Stimulated activated naive CD8-positive, alpha-beta T cell treated with anti-CD3 and anti-CD28 coated beads, Interleukin-15, Interleukin-2, amounts not matched to agents 100 ng/mL and 50 ng/mL, for 24 hours (primary cell): Measurements from ENCODE around the gene DSCAML1.

Experiments
- H3K27ac Mint-ChIP-seq: one replicate; pipeline ENCODE4 v1.8.0; 2021; ENCODE audit warnings: mild to moderate bottlenecking, mixed read lengths
- H3K27me3 Mint-ChIP-seq: one replicate; pipeline ENCODE4 v1.8.0; 2021; ENCODE audit warnings: mixed read lengths
- H3K36me3 Mint-ChIP-seq: one replicate; pipeline ENCODE4 v1.8.0; 2021; ENCODE audit warnings: low read depth, mixed read lengths
- H3K4me1 Mint-ChIP-seq: one replicate; pipeline ENCODE4 v1.8.0; 2021; ENCODE audit warnings: low read depth, mixed read lengths
- H3K4me3 Mint-ChIP-seq: one replicate; pipeline ENCODE4 v1.8.0; 2021; ENCODE audit warnings: mild to moderate bottlenecking, mixed read lengths
- H3K9me3 Mint-ChIP-seq: one replicate; pipeline ENCODE4 v1.8.0; 2021; ENCODE audit warnings: mixed read lengths

Gene DSCAML1

GRCh38 chr11:117663414-117663813 lies 133.6 kb downstream of the DSCAML1 start:
- Mint-ChIP-seq H3K27me3 (no peaks in the 10 kb centered on the region), H3K4me3 (no peak overlapping the region), H3K4me1 (no peaks in the 10 kb centered on the region), H3K36me3 (no peaks in the 10 kb centered on the region), H3K27ac (no peak overlapping the region), H3K9me3 (no peaks in the 10 kb centered on the region)

DNA sequence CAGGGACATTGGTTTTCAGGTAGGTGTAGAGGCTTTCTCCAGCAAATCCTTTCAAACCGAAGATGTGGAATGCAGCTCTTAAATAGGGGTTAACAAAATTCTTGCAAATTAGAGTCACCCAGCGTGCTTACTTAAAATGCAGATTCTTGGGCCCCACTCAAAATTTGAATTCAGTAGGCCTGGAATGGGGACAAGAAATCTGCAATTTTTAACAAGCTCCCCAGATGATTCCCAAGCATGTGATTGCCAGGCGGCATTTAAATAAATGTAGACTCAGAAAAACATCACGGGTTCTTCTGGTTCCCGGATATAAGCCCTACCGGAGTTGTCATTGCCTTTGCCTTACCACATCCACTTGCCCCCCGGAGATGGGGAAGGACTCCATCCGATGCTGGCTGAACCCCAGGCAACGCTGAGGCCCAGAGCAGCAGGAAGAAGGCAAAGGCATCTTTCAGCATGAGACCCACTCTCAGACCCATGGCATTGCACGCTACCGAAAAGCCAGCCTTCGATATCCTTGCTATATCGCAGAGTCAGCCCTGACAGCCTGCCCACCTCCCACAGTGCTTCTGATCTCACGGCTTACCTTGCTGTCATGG lies 134.2 kb downstream of the DSCAML1 start:
- H3K36me3 Mint-ChIP-seq: no peaks in the 10 kb centered on the region
- no peaks in the 10 kb centered on the region for H3K9me3 Mint-ChIP-seq
- H3K4me1 Mint-ChIP-seq: no peaks in the 10 kb centered on the region

GRCh38 chr11:117662255-117662654 lies 134.8 kb downstream of the DSCAML1 start:
- Mint-ChIP-seq H3K4me3 (no peak overlapping the region), H3K36me3 (no peaks in the 10 kb centered on the region)

More for the DNA sequence above, 134.2 kb downstream of the DSCAML1 start:
- H3K27me3 Mint-ChIP-seq: no peaks in the 10 kb centered on the region
- H3K4me3 Mint-ChIP-seq: no peak overlapping the region
- H3K27ac Mint-ChIP-seq: no peak overlapping the region

DNA sequence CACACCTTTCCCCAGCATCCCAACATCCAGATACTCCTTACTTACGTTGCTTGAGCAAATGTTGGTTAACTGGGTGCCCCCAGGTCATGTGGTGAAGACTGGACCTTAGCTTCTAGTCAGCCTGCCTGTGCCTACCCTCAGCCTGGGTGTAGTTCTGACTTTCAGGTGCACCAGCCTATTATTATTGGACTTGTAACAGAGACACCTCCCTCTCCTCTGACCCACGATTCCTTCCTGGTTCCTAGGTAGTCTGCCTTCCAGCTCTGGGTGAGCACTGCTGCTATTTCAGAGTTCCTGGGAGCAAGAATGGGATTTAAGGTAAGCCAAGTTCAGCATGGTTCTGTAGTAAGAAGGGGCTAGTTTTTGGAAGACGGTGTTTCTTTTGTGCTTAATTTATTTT lies 138.2 kb downstream of the DSCAML1 start:
- Mint-ChIP-seq H3K4me3 (no peak overlapping the region), H3K9me3 (no peaks in the 10 kb centered on the region), H3K4me1 (no peaks in the 10 kb centered on the region), H3K27me3 (no peaks in the 10 kb centered on the region), H3K27ac (no peak overlapping the region), H3K36me3 (no peaks in the 10 kb centered on the region)

More at GRCh38 chr11:117662255-117662654, 134.8 kb downstream of the DSCAML1 start:
- Mint-ChIP-seq H3K4me1 (no peaks in the 10 kb centered on the region), H3K9me3 (no peaks in the 10 kb centered on the region), H3K27ac (no peak overlapping the region), H3K27me3 (no peaks in the 10 kb centered on the region)

- no peaks in the 10 kb centered on the region for H3K9me3 Mint-ChIP-seq
- H3K4me1 Mint-ChIP-seq: no peaks in the 10 kb centered on the region
- H3K36me3 Mint-ChIP-seq: no peaks in the 10 kb centered on the region
- H3K27me3 Mint-ChIP-seq: no peaks in the 10 kb centered on the region
- no peak overlapping the region for H3K4me3 Mint-ChIP-seq
- H3K27ac Mint-ChIP-seq: no peak overlapping the region
Measured at GRCh38 chr11:117657794-117658193, 139.2 kb downstream of the DSCAML1 start.

GRCh38 chr11:117654281-117655255 lies 142.4 kb downstream of the DSCAML1 start:
- Mint-ChIP-seq H3K36me3 (no peaks in the 10 kb centered on the region), H3K4me3 (no peak overlapping the region), H3K4me1 (no peaks in the 10 kb centered on the region), H3K9me3 (no peaks in the 10 kb centered on the region), H3K27me3 (no peaks in the 10 kb centered on the region), H3K27ac (no peak overlapping the region)

GRCh38 chr11:117652521-117652920 lies 144.5 kb downstream of the DSCAML1 start:
- no peaks in the 10 kb centered on the region for H3K36me3 Mint-ChIP-seq
- no peak overlapping the region for H3K4me3 Mint-ChIP-seq
- no peaks in the 10 kb centered on the region for H3K4me1 Mint-ChIP-seq
- H3K27ac Mint-ChIP-seq: no peak overlapping the region
- no peaks in the 10 kb centered on the region for H3K9me3 Mint-ChIP-seq
- no peaks in the 10 kb centered on the region for H3K27me3 Mint-ChIP-seq

DNA sequence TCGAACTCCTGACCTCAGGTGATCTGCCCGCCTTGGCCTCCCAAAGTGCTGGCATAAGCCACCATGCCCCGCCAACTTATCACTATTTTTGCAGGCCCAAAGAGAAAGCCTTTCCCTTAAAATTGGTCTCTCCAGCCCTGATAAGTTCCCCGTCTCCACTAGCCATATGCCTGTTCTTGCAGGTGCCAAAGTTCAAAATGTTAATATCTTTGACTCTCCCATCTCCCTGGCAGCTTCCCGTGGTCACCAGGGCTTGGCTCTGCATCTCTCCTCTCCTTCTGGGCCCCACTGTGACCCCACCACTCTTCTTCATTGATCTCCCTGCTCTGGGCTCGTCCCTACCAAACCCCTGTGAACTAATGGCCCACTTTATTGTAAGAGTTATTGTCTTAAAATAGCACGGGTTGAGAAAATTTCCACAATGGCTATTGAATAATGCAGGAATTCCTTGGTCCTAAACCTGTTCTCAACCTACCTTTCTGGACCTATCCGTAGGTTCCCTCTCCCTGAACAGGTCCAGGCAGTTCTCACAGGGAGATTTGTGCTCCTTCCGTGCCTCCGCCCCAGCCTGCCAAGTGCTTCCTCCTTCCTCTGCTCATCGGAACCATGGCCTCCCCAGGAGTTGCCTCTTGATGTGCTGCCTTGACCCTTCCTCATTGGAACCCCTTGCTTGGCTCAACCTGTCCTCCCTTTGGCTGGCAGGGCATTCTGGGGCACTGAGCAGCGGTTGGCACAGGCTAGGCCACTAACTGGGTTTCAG lies 147.5 kb downstream of the DSCAML1 start:
- H3K36me3 Mint-ChIP-seq: no peaks in the 10 kb centered on the region
- H3K27me3 Mint-ChIP-seq: peaks cover 3% of the 10 kb centered on the region
- no peak overlapping the region for H3K4me3 Mint-ChIP-seq
- H3K27ac Mint-ChIP-seq: no peak overlapping the region
- no peaks in the 10 kb centered on the region for H3K4me1 Mint-ChIP-seq
- no peaks in the 10 kb centered on the region for H3K9me3 Mint-ChIP-seq

- Mint-ChIP-seq H3K4me3 (no peak overlapping the region), H3K36me3 (no peaks in the 10 kb centered on the region), H3K27ac (no peak overlapping the region), H3K27me3 (peaks cover 3% of the 10 kb centered on the region), H3K4me1 (no peaks in the 10 kb centered on the region), H3K9me3 (no peaks in the 10 kb centered on the region)
Measured at GRCh38 chr11:117647872-117648271, 149.1 kb downstream of the DSCAML1 start.

GRCh38 chr11:117647207-117647606 lies 149.8 kb downstream of the DSCAML1 start:
- Mint-ChIP-seq H3K4me3 (no peak overlapping the region), H3K9me3 (no peaks in the 10 kb centered on the region), H3K27me3 (peaks cover 3% of the 10 kb centered on the region), H3K36me3 (no peaks in the 10 kb centered on the region), H3K27ac (no peak overlapping the region), H3K4me1 (no peaks in the 10 kb centered on the region)

- Mint-ChIP-seq H3K4me1 (no peaks in the 10 kb centered on the region), H3K9me3 (no peaks in the 10 kb centered on the region), H3K27ac (no peak overlapping the region), H3K36me3 (no peaks in the 10 kb centered on the region), H3K4me3 (no peak overlapping the region), H3K27me3 (peaks cover 3% of the 10 kb centered on the region)
Measured at GRCh38 chr11:117646411-117646810, 150.6 kb downstream of the DSCAML1 start.

GRCh38 chr11:117644403-117645155 lies 152.4 kb downstream of the DSCAML1 start:
- H3K27me3 Mint-ChIP-seq: peaks cover 3% of the 10 kb centered on the region
- no peak overlapping the region for H3K4me3 Mint-ChIP-seq
- no peaks in the 10 kb centered on the region for H3K36me3 Mint-ChIP-seq
- H3K4me1 Mint-ChIP-seq: no peaks in the 10 kb centered on the region
- H3K9me3 Mint-ChIP-seq: no peaks in the 10 kb centered on the region
- H3K27ac Mint-ChIP-seq: no peak overlapping the region

GRCh38 chr11:117643606-117644300 lies 153.3 kb downstream of the DSCAML1 start:
- H3K27me3 Mint-ChIP-seq: peaks cover 3% of the 10 kb centered on the region

GRCh38 chr11:117642835-117643234 lies 154.2 kb downstream of the DSCAML1 start:
- Mint-ChIP-seq H3K27me3 (peaks cover 3% of the 10 kb centered on the region), H3K36me3 (no peaks in the 10 kb centered on the region), H3K4me3 (no peak overlapping the region), H3K4me1 (no peaks in the 10 kb centered on the region), H3K27ac (no peak overlapping the region), H3K9me3 (no peaks in the 10 kb centered on the region)

More at GRCh38 chr11:117643606-117644300, 153.3 kb downstream of the DSCAML1 start:
- Mint-ChIP-seq H3K27ac (no peak overlapping the region), H3K36me3 (no peaks in the 10 kb centered on the region), H3K4me1 (no peaks in the 10 kb centered on the region), H3K9me3 (no peaks in the 10 kb centered on the region), H3K4me3 (no peak overlapping the region)
